Left ventricle myocardium inferior (tissue), 1 donor: ENCODE data around the gene NDUFAF5. TPM values are rescaled to one million over a fixed set of nuclear protein-coding genes. Genes with fewer than 3 reads are reported as not detected.

Experiments used
- DNase-seq: peaks from one replicate; pipeline ENCODE4 v3.0.0-alpha.2; 2020
- H3K27ac ChIP-seq: fragments of 200-600 bp; replicated peaks from 2 replicates; pipeline ENCODE4 v1.8.0; 2021
- H3K27me3 ChIP-seq: fragments of 200-600 bp; 2 replicates; pipeline ENCODE4 v1.8.0; 2021; ENCODE audit warnings: low read depth
- H3K36me3 ChIP-seq: fragments of 200-600 bp; 2 replicates; pipeline ENCODE4 v1.8.0; 2021
- H3K4me1 ChIP-seq: fragments of 200-600 bp; 2 replicates; pipeline ENCODE4 v1.8.0; 2021
- H3K4me3 ChIP-seq: fragments of 200-600 bp; 2 replicates; pipeline ENCODE4 v1.8.0; 2021; ENCODE audit warnings: mild to moderate bottlenecking, moderate library complexity
- H3K9me3 ChIP-seq: fragments of 200-600 bp; replicated peaks from 2 replicates; pipeline ENCODE4 v1.8.0; 2021
- CTCF ChIP-seq: fragments of 200-600 bp; IDR thresholded peaks from 2 replicates; pipeline ENCODE4 v1.8.0; 2021; ENCODE audit warnings: antibody characterized with exemption, mild to moderate bottlenecking, borderline replicate concordance
- intact Hi-C: fragments of 100-400 bp; cut with micrococcal nuclease; formaldehyde crosslinking; loops from one replicate; pipeline ENCODE4 v1.11.0; 2022
- total RNA-seq: library from RNA; stranded (reverse); fragmentation: NEBNext Ultra II Directional; extraction: Animal tissue kit (Norgen Biotek cat#: 25700); gene quantifications from one replicate; pipeline ENCODE4 v1.2.1, GENCODE V29; 2021
- donor health status: DM: no; HTN: yes; CAD: no; lungs with severe emphysema.

The NDUFAF5 gene
- total RNA-seq, 1 donor from 2014 or later: 60.2 TPM

- no peaks in the 10 kb centered on the region for H3K27me3 ChIP-seq
- H3K27ac ChIP-seq: no peak overlapping the region
- no peak overlapping the region for H3K4me3 ChIP-seq
- peaks cover 57% of the 10 kb centered on the region for H3K36me3 ChIP-seq
- no peaks in the 10 kb centered on the region for H3K9me3 ChIP-seq
- peaks cover 89% of the 10 kb centered on the region for H3K4me1 ChIP-seq
- intact Hi-C loops: no loop called here
- no peak for DNase-seq
- peak; percentile 58 for TF ChIP-seq CTCF
Observed at GRCh38 chr20:13788167-13788834, 3.5 kb downstream of the NDUFAF5 start.

GRCh38 chr20:13790708-13791107 lies 5.9 kb downstream of the NDUFAF5 start:
- peak overlapping the region; percentile 66 for H3K27ac ChIP-seq
- intact Hi-C loops: no loop called here
- H3K4me1 ChIP-seq: peaks cover 67% of the 10 kb centered on the region

GRCh38 chr20:13791540-13792459 lies 7.0 kb downstream of the NDUFAF5 start:
- peak overlapping the region; percentile 66 for H3K27ac ChIP-seq
- H3K27me3 ChIP-seq: no peaks in the 10 kb centered on the region
- DNase-seq: no peak
- H3K36me3 ChIP-seq: peaks cover 92% of the 10 kb centered on the region
- no peaks in the 10 kb centered on the region for H3K9me3 ChIP-seq
- intact Hi-C loops: no loop called here
- peaks cover 56% of the 10 kb centered on the region for H3K4me1 ChIP-seq
- no peak overlapping the region for H3K4me3 ChIP-seq
- no peak for TF ChIP-seq CTCF

More at GRCh38 chr20:13790708-13791107, 5.9 kb downstream of the NDUFAF5 start:
- Histone ChIP-seq H3K27me3 (no peaks in the 10 kb centered on the region), H3K4me3 (no peak overlapping the region), H3K9me3 (no peaks in the 10 kb centered on the region), H3K36me3 (peaks cover 81% of the 10 kb centered on the region)
- no peak for TF ChIP-seq CTCF
- no peak for DNase-seq

GRCh38 chr20:13793001-13793400 lies 8.2 kb downstream of the NDUFAF5 start:
- no peaks in the 10 kb centered on the region for H3K9me3 ChIP-seq
- no peaks in the 10 kb centered on the region for H3K27me3 ChIP-seq
- TF ChIP-seq CTCF: no peak
- peaks cover 44% of the 10 kb centered on the region for H3K4me1 ChIP-seq
- H3K4me3 ChIP-seq: no peak overlapping the region
- intact Hi-C loops: no loop called here
- H3K36me3 ChIP-seq: peaks cover 94% of the 10 kb centered on the region
- no peak for DNase-seq
- peak overlapping the region; percentile 66 for H3K27ac ChIP-seq

GRCh38 chr20:13794667-13795066 lies 9.8 kb downstream of the NDUFAF5 start:
- TF ChIP-seq CTCF: no peak
- Histone ChIP-seq H3K27me3 (no peaks in the 10 kb centered on the region), H3K9me3 (no peaks in the 10 kb centered on the region), H3K4me3 (no peak overlapping the region), H3K36me3 (peaks cover 93% of the 10 kb centered on the region), H3K27ac (no peak overlapping the region), H3K4me1 (peaks cover 48% of the 10 kb centered on the region)
- no peak for DNase-seq
- intact Hi-C loops: no loop called here
